Stomach (tissue), 4 donors: ENCODE data around the gene FNBP1.

Source experiments
- CTCF ChIP-seq, 7 experiments: fragments of 450-650 bp in 4 of 7; fragments of 200-600 bp in 3 of 7; sonication (generic) in 3 of 7; IDR thresholded peaks; one replicate each; pipeline ENCODE4 v1.5.1; 2016 to 2019; ENCODE audit warnings: antibody characterized with exemption in 7 of 7, control low read depth in 2 of 7, mild to moderate bottlenecking in 1 of 7
- POLR2A ChIP-seq, 4 donors: fragments of 450-650 bp; IDR thresholded peaks; one replicate each; pipeline ENCODE4 v1.6.1; 2016; ENCODE audit warnings: antibody characterized with exemption in 4 of 4, control low read depth in 2 of 4, mild to moderate bottlenecking in 1 of 4, moderate library complexity in 1 of 4
- POLR2AphosphoS5 ChIP-seq, 3 donors: sonication (generic); formaldehyde crosslinking; IDR thresholded peaks; one replicate each; pipeline ENCODE4 v1.6.1; 2016; ENCODE audit warnings: antibody characterized with exemption in 3 of 3

- TF ChIP-seq CTCF (IDR thresholded peaks at IDR 0.05) (no peak), POLR2AphosphoS5 (IDR thresholded peaks at IDR 0.05) (no peak), POLR2A (IDR thresholded peaks at IDR 0.05) (no peak)
Measured at GRCh38 chr9:129923589-129923988, 119.4 kb downstream of the FNBP1 start.
